ENCODE data around the gene GRAMD2B. TPM values are rescaled to one million over a fixed set of nuclear protein-coding genes. Genes with fewer than 3 reads are reported as not detected.
A peak's percentile ranks its signal among the peaks of the same experiment; 100 is the strongest.

GRAMD2B gene
- total RNA-seq, 3 donors from 2014 or later, result 44.8 to 83.3 (median 55.6) TPM

DNA sequence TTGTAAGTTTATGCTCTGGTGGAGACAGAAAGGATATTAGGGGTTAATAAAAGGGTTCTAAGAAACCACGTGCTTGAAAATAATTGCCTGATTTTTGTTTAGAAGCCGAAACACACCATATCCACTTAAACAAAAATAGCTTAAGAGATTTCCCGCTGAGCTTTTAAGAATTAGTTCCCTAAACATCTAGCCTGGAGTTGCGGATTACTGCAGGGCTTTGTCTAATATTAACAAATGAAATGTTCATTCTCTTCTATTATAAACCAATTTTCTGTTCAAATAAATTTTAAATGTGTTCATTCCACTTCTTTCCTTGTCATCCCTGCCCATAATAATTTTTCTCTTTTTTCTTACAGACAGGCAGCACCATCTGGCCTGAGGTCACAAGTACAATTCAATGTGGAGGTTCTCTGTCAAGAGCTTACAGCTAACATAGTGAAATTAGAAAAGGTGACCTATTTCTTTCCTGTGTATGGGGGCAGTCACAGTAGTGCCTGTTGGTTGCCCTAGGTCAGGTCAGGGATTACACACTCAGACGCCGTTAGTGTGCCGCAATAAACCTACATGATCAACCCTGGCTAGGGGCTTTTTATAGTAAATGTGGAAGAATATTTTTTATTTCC, 65.3 kb downstream of the GRAMD2B start:
- Histone ChIP-seq H3K36me3 (ENCODE audit: low read depth) (peaks cover 6% of the 10 kb centered on the region), H3K4me1 (ENCODE audit: low read depth) (no peaks in the 10 kb centered on the region), H3K4me3 (no peak overlapping the region), H3K9me3 (no peaks in the 10 kb centered on the region)
- intact Hi-C loops (cut with DNase I, micrococcal nuclease), result no loop called here
- ATAC-seq, result no peak
- no peak for DNase-seq
- TF ChIP-seq CTCF (IDR thresholded peaks at IDR 0.05), result no peak

DNA sequence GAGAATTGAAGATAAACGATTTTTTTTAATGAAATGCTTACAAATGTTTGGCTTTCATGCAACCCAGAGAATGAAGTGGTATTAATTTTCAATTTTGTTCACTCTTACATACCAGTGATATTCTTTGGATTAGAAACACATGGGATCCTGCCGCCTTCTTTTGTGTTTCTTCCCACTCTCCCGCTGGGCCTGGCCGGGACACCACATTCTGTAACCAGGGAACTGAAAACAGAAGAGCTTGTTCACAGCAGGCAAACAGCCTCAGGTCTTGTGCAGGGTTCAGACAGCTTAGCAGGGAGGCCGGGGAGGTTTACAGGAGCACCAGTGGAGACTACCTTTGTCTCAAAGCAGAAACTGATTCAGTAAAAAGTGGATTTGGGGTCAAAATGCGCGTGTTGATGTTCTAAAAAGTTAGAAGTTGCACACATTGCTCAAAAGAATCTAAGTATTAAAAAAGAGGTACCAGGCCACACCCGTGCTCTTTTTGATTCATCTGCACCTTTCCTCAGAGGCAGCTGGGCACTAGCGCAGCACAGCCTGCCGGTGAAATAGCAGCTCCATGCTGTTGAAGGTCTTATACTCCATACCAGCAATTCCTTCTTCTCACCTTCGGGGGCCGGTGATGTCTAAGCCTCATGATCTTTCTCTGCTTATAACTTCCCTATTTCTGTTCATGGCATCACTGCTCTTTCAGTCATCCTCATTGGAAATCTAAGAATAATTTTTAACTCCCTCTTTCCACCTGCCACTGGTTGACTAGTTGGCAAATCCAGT, 67.1 kb downstream of the GRAMD2B start:
- TF ChIP-seq CTCF (IDR thresholded peaks at IDR 0.05), result no peak
- Histone ChIP-seq H3K4me1 (ENCODE audit: low read depth) (no peaks in the 10 kb centered on the region), H3K4me3 (no peak overlapping the region), H3K9me3 (no peaks in the 10 kb centered on the region), H3K36me3 (ENCODE audit: low read depth) (peaks cover 6% of the 10 kb centered on the region)
- intact Hi-C loops (cut with DNase I, micrococcal nuclease), result no loop called here
- ATAC-seq, result peak; percentile 16
- no peak for DNase-seq

- no peaks in the 10 kb centered on the region for H3K36me3 ChIP-seq (ENCODE audit: low read depth)
- ATAC-seq, result peak; percentile 38
- no peak for TF ChIP-seq CTCF (IDR thresholded peaks at IDR 0.05)
- no peak overlapping the region for H3K4me3 ChIP-seq
- H3K9me3 ChIP-seq, result no peaks in the 10 kb centered on the region
- no peaks in the 10 kb centered on the region for H3K4me1 ChIP-seq (ENCODE audit: low read depth)
- intact Hi-C loops (cut with DNase I, micrococcal nuclease), result no loop called here
- DNase-seq, result peak in 1 of 3 donors; percentile 25
Observed at GRCh38 chr5:126492939-126493338, 69.7 kb downstream of the GRAMD2B start.

DNA sequence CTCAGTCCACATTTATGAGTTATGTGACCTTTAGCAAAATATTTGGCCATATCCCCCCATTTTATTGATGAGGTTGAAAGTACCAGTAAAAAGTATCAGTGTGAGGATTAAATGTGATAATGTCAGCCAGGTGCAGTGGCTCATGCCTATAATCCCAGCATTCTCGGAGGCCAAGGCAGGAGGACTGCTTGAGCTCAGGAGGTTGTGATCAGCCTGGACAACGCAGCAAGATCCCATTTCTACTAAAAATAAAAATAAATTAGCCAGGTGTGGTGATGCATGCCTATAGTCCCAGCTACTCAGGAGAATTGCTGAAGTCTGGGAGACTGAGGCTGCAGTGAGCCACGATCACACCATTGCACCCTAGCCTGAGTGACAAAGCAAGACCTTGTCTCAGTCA, 71.2 kb downstream of the GRAMD2B start:
- Histone ChIP-seq H3K4me3 (no peak overlapping the region), H3K4me1 (ENCODE audit: low read depth) (no peaks in the 10 kb centered on the region), H3K9me3 (no peaks in the 10 kb centered on the region), H3K36me3 (ENCODE audit: low read depth) (no peaks in the 10 kb centered on the region)
- TF ChIP-seq CTCF (IDR thresholded peaks at IDR 0.05), result no peak
- ATAC-seq (no peak), DNase-seq (no peak)
- intact Hi-C loops (cut with DNase I, micrococcal nuclease), result no loop called here

DNA sequence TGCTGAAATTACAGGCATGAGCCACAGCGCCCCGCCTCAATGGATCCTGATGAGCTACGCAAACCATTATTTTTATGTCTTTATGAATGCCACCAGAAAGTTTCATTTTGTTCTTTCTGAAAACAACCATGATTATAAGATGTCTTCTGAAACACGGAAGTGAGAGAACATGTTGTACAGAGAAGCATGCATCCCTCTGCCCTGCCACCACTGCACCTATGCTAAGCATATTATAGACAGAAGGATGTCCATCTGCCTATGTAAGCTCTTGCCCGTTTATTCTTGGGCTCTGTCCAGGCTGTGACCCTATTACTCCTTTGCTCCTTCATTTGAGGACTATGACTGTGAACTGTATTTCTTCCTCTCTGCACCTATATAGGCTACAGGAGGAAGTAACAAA, 74.3 kb downstream of the GRAMD2B start:
- TF ChIP-seq CTCF (IDR thresholded peaks at IDR 0.05), result no peak
- no peaks in the 10 kb centered on the region for H3K4me1 ChIP-seq (ENCODE audit: low read depth)
- no peak for ATAC-seq
- H3K4me3 ChIP-seq, result no peak overlapping the region
- intact Hi-C loops (cut with DNase I, micrococcal nuclease), result no loop called here
- H3K36me3 ChIP-seq (ENCODE audit: low read depth), result no peaks in the 10 kb centered on the region
- DNase-seq, result no peak
- no peaks in the 10 kb centered on the region for H3K9me3 ChIP-seq

Data from mucosa of descending colon (tissue), 3 donors.